A549 (cell line): ENCODE results near the gene FIGN.

Source experiments
- ATOH8 ChIP-seq: fragments of 250-450 bp; sonication (Bioruptor Pico); IDR thresholded peaks from 2 replicates; pipeline ENCODE4 v1.5.0; 2020; ENCODE audit warnings: low read depth, mild to moderate bottlenecking, moderate library complexity
- BHLHE40 ChIP-seq: IDR thresholded peaks from 2 replicates; pipeline ENCODE4 v1.6.1; 2012; ENCODE audit warnings: low read depth, low read length, inconsistent platforms
- CEBPB ChIP-seq, 2 experiments: fragments of >200 bp in 1 of 2; sonication (Bioruptor Twin) in 1 of 2; formaldehyde crosslinking in 1 of 2; IDR thresholded peaks; 2 replicates each; pipeline ENCODE4 v1.6.1; 2012 to 2016
- CTCF ChIP-seq: fragments of >200 bp; sonication (Bioruptor Twin); formaldehyde crosslinking; IDR thresholded peaks from 3 replicates; pipeline ENCODE4 v1.5.1; 2016
- EHMT2 ChIP-seq: fragments of 200-600 bp; sonication (generic); IDR thresholded peaks from 2 replicates; pipeline ENCODE4 v1.6.1; 2016; ENCODE audit warnings: antibody characterized with exemption, low read depth, mild to moderate bottlenecking, moderate library complexity
- HOXB13 ChIP-seq: fragments of 250-450 bp; sonication (Bioruptor Pico); IDR thresholded peaks from 2 replicates; pipeline ENCODE4 v1.5.0; 2020; ENCODE audit warnings: low read depth, mild to moderate bottlenecking, moderate library complexity
- KDM1A ChIP-seq: fragments of 200-600 bp; sonication (generic); IDR thresholded peaks from 2 replicates; pipeline ENCODE4 v1.6.1; 2016; ENCODE audit warnings: low read depth, mild to moderate bottlenecking
- MYC ChIP-seq: IDR thresholded peaks from 2 replicates; pipeline ENCODE4 v1.6.1; 2012; ENCODE audit warnings: mild to moderate bottlenecking, inconsistent platforms, low read length, improper control_type of control experiment, borderline replicate concordance
- POLR2A ChIP-seq: IDR thresholded peaks from 2 replicates; pipeline ENCODE4 v1.6.1; 2012; ENCODE audit warnings: mild to moderate bottlenecking, low read length
- POLR2AphosphoS2 ChIP-seq: conservative IDR thresholded peaks from 2 replicates; pipeline ENCODE4 v1.6.1; 2012; ENCODE audit warnings: low read length, improper control_type of control experiment, inconsistent platforms
- REST ChIP-seq: fragments of 200-600 bp; sonication (generic); IDR thresholded peaks from 2 replicates; pipeline ENCODE4 v1.6.1; 2016; ENCODE audit warnings: antibody characterized with exemption, mild to moderate bottlenecking, moderate library complexity
- SMC3 ChIP-seq: fragments of >200 bp; sonication (Bioruptor Twin); formaldehyde crosslinking; IDR thresholded peaks from 3 replicates; pipeline ENCODE4 v1.6.1; 2018; ENCODE audit warnings: inconsistent platforms
- ZFP36 ChIP-seq: fragments of 450-650 bp; IDR thresholded peaks from 2 replicates; pipeline ENCODE4 v1.6.1; 2014; ENCODE audit warnings: borderline replicate concordance; ENCODE audit not compliant: partially characterized antibody
- ZNF302 ChIP-seq: fragments of 250-450 bp; sonication (Bioruptor Pico); IDR thresholded peaks from 2 replicates; pipeline ENCODE4 v1.9.0; 2021; ENCODE audit warnings: inconsistent platforms, mild to moderate bottlenecking, moderate library complexity

- TF ChIP-seq CTCF: no peak
- no peak for TF ChIP-seq ZNF302 (CRISPR knock-in tag)
- TF ChIP-seq SMC3: no peak
- no peak for TF ChIP-seq KDM1A
- no peak for TF ChIP-seq MYC
- no peak for TF ChIP-seq POLR2A
- TF ChIP-seq POLR2AphosphoS2: no peak
- TF ChIP-seq EHMT2: no peak
- no peak for TF ChIP-seq CEBPB (IDR thresholded peaks at IDR 0.05)
- no peak for TF ChIP-seq REST
- TF ChIP-seq ATOH8 (CRISPR knock-in tag): no peak
- TF ChIP-seq BHLHE40: no peak
- TF ChIP-seq HOXB13 (CRISPR knock-in tag): no peak
- TF ChIP-seq ZFP36: no peak
Measured at GRCh38 chr2:163698857-163699256, 37.0 kb downstream of the FIGN start.
